K562 (cell line): Measurements from ENCODE around the gene HOXD12.

Experiments used
- ARNT ChIP-seq, 2 experiments: fragments of 450-650 bp; IDR thresholded peaks; 2 replicates each; pipeline ENCODE4 v1.6.1; 2016; ENCODE audit warnings: mild to moderate bottlenecking in 1 of 2
- CBFB ChIP-seq: sonication (generic); formaldehyde crosslinking; IDR thresholded peaks from 2 replicates; pipeline ENCODE4 v1.4.0; 2020; ENCODE audit warnings: mild to moderate bottlenecking, missing genetic modification reagents
- POLR2G ChIP-seq: fragments of 200-400 bp; formaldehyde crosslinking; IDR thresholded peaks from 2 replicates; pipeline ENCODE4 v1.6.1; 2017; ENCODE audit warnings: low read depth, mild to moderate bottlenecking, antibody characterized with exemption, low read length, moderate library complexity
- ZNF561 ChIP-seq: fragments of 450-650 bp; formaldehyde crosslinking; conservative IDR thresholded peaks from 2 replicates; pipeline ENCODE4 v1.4.0; 2020; ENCODE audit warnings: mild to moderate bottlenecking, moderate library complexity
- TF ChIP-seq, protein P1 (sequence below), 2 experiments: fragments of 450-650 bp in 1 of 2; sonication (generic) in 1 of 2; formaldehyde crosslinking; conservative IDR thresholded peaks; 2 replicates each; pipeline versions ENCODE4 v1.4.0 to v1.8.1; 2020 to 2022; ENCODE audit warnings: mild to moderate bottlenecking in 1 of 2, missing genetic modification reagents in 1 of 2

DNA sequence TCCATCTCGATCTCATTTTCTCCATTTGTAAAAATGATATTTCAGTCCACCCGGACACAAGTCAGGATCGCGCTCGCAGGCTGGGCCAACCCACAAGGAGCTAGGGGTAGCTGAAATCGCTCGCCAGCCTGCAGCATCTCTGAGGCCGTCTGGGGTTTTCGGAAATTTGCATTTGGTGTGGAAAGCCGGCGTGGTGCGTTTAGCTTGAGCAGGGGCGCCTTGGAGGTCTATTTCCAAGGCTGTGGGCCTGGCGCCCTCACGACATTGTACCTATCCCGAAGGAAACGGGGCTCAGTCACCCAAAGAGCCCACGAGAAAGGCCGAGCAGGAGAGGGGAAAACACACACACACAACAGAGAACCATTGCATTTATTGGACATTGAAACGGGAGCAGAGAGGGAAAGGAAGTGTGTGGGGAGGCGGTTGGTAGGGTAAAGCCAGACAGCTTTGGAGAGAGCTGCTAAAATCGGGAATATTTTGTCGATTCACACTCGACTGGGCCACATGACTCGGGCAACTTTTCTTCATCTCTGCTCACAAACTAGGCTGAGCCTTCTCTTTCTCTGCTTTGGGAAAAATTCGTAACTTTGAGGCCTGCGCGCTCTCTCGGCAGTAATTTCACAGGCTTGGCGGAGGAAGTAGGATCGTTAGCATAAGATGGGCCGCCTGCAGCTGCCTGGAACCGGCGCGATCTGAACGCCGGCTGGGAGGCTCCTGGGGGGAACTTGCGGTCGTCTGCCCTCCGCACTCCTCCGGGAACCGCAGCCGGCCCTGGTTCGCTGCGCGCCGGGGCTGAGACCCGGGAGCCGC, 28.8 kb downstream of the HOXD12 start:
- TF ChIP-seq CBFB (CRISPR knock-in tag) (no peak), ZNF561 (CRISPR knock-in tag) (no peak), ARNT (IDR thresholded peaks at IDR 0.05) (no peak), POLR2G (no peak)
- TF ChIP-seq, protein P1, sequence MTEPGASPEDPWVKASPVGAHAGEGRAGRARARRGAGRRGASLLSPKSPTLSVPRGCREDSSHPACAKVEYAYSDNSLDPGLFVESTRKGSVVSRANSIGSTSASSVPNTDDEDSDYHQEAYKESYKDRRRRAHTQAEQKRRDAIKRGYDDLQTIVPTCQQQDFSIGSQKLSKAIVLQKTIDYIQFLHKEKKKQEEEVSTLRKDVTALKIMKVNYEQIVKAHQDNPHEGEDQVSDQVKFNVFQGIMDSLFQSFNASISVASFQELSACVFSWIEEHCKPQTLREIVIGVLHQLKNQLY (CRISPR knock-in tag; conservative IDR thresholded peaks at IDR 0.05): no peak
